H9 (cell line): Measurements from ENCODE around the gene SBF1. TPM values are rescaled to one million over a fixed set of nuclear protein-coding genes. Genes with fewer than 3 reads are reported as not detected.

Source experiments
- DNase-seq: peaks from one replicate; pipeline ENCODE4 v3.0.0-alpha.2; 2017
- H2AFZ ChIP-seq: one replicate; pipeline ENCODE4 v1.6.1; 2013; ENCODE audit warnings: mild to moderate bottlenecking, low read length, control low read depth, moderate library complexity
- H2AK5ac ChIP-seq: 2 replicates; pipeline ENCODE4 v1.6.1; 2013; ENCODE audit warnings: low read length, control low read depth, mixed read lengths; ENCODE audit not compliant: insufficient read length
- H2BK120ac ChIP-seq: one replicate; pipeline ENCODE4 v1.6.1; 2013; ENCODE audit warnings: low read depth, mild to moderate bottlenecking, low read length, control low read depth, inconsistent platforms; ENCODE audit not compliant: poor library complexity, severe bottlenecking
- H2BK12ac ChIP-seq: 2 replicates; pipeline ENCODE4 v1.6.1; 2013; ENCODE audit warnings: low read length, control low read depth, mixed read lengths, low read depth; ENCODE audit not compliant: insufficient read length
- H2BK15ac ChIP-seq: 2 replicates; pipeline ENCODE4 v1.6.1; 2013; ENCODE audit warnings: low read depth, low read length, control low read depth
- H2BK20ac ChIP-seq: one replicate; pipeline ENCODE4 v1.6.1; 2013; ENCODE audit warnings: low read depth, mild to moderate bottlenecking, low read length, control low read depth, inconsistent platforms; ENCODE audit not compliant: poor library complexity, severe bottlenecking
- H2BK5ac ChIP-seq: 2 replicates; pipeline ENCODE4 v1.6.1; 2013; ENCODE audit warnings: low read length, control low read depth, mixed read lengths; ENCODE audit not compliant: insufficient read length
- H3K14ac ChIP-seq: 2 replicates; pipeline ENCODE4 v1.6.1; 2013; ENCODE audit warnings: low read length, control low read depth; ENCODE audit not compliant: insufficient read depth
- H3K18ac ChIP-seq: 2 replicates; pipeline ENCODE4 v1.6.1; 2013; ENCODE audit warnings: low read depth, mild to moderate bottlenecking, mixed read lengths, low read length, control low read depth; ENCODE audit not compliant: insufficient read length
- H3K23ac ChIP-seq: 2 replicates; pipeline ENCODE4 v1.6.1; 2013; ENCODE audit warnings: low read length, control low read depth, mixed read lengths, low read depth; ENCODE audit not compliant: insufficient read length
- H3K23me2 ChIP-seq: 2 replicates; pipeline ENCODE4 v1.6.1; 2013; ENCODE audit warnings: low read depth, mild to moderate bottlenecking, mixed read lengths, low read length, control low read depth; ENCODE audit not compliant: insufficient read length, poor library complexity, severe bottlenecking
- H3K27ac ChIP-seq: 2 replicates; pipeline ENCODE4 v1.5.1; 2013; ENCODE audit warnings: low read length, control low read depth, mixed read lengths, low read depth; ENCODE audit not compliant: insufficient read length
- H3K27me3 ChIP-seq: 2 replicates; pipeline ENCODE4 v1.6.1; 2013; ENCODE audit warnings: low read length, control low read depth, inconsistent platforms; ENCODE audit not compliant: insufficient read depth
- H3K4ac ChIP-seq: 2 replicates; pipeline ENCODE4 v1.6.1; 2013; ENCODE audit warnings: low read depth, mild to moderate bottlenecking, control low read depth, inconsistent platforms, low read length, moderate library complexity
- H3K4me1 ChIP-seq: 2 replicates; pipeline ENCODE4 v1.6.1; 2013; ENCODE audit warnings: low read length, control low read depth, inconsistent platforms; ENCODE audit not compliant: insufficient read depth
- H3K4me2 ChIP-seq: 2 replicates; pipeline ENCODE4 v1.6.1; 2013; ENCODE audit warnings: low read length, control low read depth, mixed read lengths; ENCODE audit not compliant: insufficient read length, insufficient read depth
- H3K56ac ChIP-seq: 2 replicates; pipeline ENCODE4 v1.6.1; 2013; ENCODE audit warnings: low read depth, mild to moderate bottlenecking, mixed read lengths, low read length, control low read depth; ENCODE audit not compliant: insufficient read length
- H3K79me1 ChIP-seq: 2 replicates; pipeline ENCODE4 v1.6.1; 2013; ENCODE audit warnings: low read depth, mild to moderate bottlenecking, moderate library complexity, low read length, control low read depth, inconsistent platforms; ENCODE audit not compliant: insufficient read depth, poor library complexity, severe bottlenecking
- H3K79me2 ChIP-seq: 2 replicates; pipeline ENCODE4 v1.6.1; 2013; ENCODE audit warnings: low read length, control low read depth, inconsistent platforms; ENCODE audit not compliant: insufficient read depth
- H3K9ac ChIP-seq: 2 replicates; pipeline ENCODE4 v1.6.1; 2013; ENCODE audit warnings: low read length, control low read depth, mixed read lengths; ENCODE audit not compliant: insufficient read length; ENCODE audit errors: extremely low read depth
- H3K9me3 ChIP-seq: one replicate; pipeline ENCODE4 v1.6.1; 2013; ENCODE audit warnings: low read depth, low read length, inconsistent platforms; ENCODE audit not compliant: control insufficient read depth
- H3T11ph ChIP-seq: one replicate; pipeline ENCODE4 v1.6.1; 2013; ENCODE audit warnings: mild to moderate bottlenecking, low read length, control low read depth, inconsistent platforms
- H4K20me1 ChIP-seq: one replicate; pipeline ENCODE4 v1.6.1; 2013; ENCODE audit not compliant: control insufficient read depth, insufficient read length, insufficient read depth
- H4K5ac ChIP-seq: 2 replicates; pipeline ENCODE4 v1.6.1; 2013; ENCODE audit warnings: low read depth, mild to moderate bottlenecking, mixed read lengths, low read length, control low read depth; ENCODE audit not compliant: insufficient read length
- H4K8ac ChIP-seq: replicated peaks from 2 replicates; pipeline ENCODE4 v1.6.1; 2013; ENCODE audit warnings: low read length, control low read depth, mixed read lengths, low read depth; ENCODE audit not compliant: insufficient read length
- H4K91ac ChIP-seq: 2 replicates; pipeline ENCODE4 v1.6.1; 2013; ENCODE audit warnings: low read depth, mild to moderate bottlenecking, moderate library complexity, mixed read lengths, low read length, control low read depth; ENCODE audit not compliant: insufficient read length
- H3K27ac Mint-ChIP-seq, 3 experiments: 2 replicates in 2 of 3; 3 replicates in 1 of 3; pipeline ENCODE4 v1.8.0; 2020 to 2021; ENCODE audit warnings: mixed read lengths in 3 of 3, mild to moderate bottlenecking in 1 of 3, moderate library complexity in 1 of 3
- H3K27me3 Mint-ChIP-seq: 2 replicates; pipeline ENCODE4 v1.8.0; 2021; ENCODE audit warnings: low read depth, mild to moderate bottlenecking, moderate library complexity, mixed read lengths
- H3K36me3 Mint-ChIP-seq, 3 experiments: 2 replicates in 2 of 3; 3 replicates in 1 of 3; pipeline ENCODE4 v1.8.0; 2020 to 2021; ENCODE audit warnings: low read depth in 3 of 3, mixed read lengths in 3 of 3; ENCODE audit not compliant: insufficient read depth in 1 of 3
- H3K4me1 Mint-ChIP-seq, 2 experiments: 2 replicates each; pipeline ENCODE4 v1.8.0; 2020; ENCODE audit warnings: mixed read lengths in 2 of 2
- H3K4me3 Mint-ChIP-seq, 2 experiments: 2 replicates in 1 of 2; 3 replicates in 1 of 2; pipeline ENCODE4 v1.8.0; 2020 to 2021; ENCODE audit warnings: mild to moderate bottlenecking in 2 of 2, mixed read lengths in 2 of 2, moderate library complexity in 1 of 2
- H3K9me3 Mint-ChIP-seq, 2 experiments: 2 replicates in 1 of 2; 3 replicates in 1 of 2; pipeline ENCODE4 v1.8.0; 2020; ENCODE audit warnings: mild to moderate bottlenecking in 2 of 2, mixed read lengths in 2 of 2, moderate library complexity in 1 of 2
- WGBS: extraction: QIAGEN DNeasy Blood & Tissue Kit; methylation state at CpG from one replicate; pipeline ENCODE4 v1.1.7; 2013; ENCODE audit warnings: missing lambda C conversion rate, low lambda C conversion rate, mixed read lengths; ENCODE audit not compliant: insufficient read length; ENCODE audit errors: extremely low coverage; 5-methylcytosine and 5-hydroxymethylcytosine counted together
- total RNA-seq: library from RNA; stranded (reverse); gene quantifications from 2 replicates; pipeline ENCODE4 v1.2.1, GENCODE V29; 2021
- TF ChIP-seq, protein P1 (sequence below): fragments of 200-600 bp; sonication (generic); conservative IDR thresholded peaks from 3 replicates; pipeline ENCODE4 v1.8.0; 2021; ENCODE audit warnings: antibody characterized with exemption, mild to moderate bottlenecking

The SBF1 gene
- total RNA-seq, 1 experiment from 2014 or later = 69.8 TPM

DNA sequence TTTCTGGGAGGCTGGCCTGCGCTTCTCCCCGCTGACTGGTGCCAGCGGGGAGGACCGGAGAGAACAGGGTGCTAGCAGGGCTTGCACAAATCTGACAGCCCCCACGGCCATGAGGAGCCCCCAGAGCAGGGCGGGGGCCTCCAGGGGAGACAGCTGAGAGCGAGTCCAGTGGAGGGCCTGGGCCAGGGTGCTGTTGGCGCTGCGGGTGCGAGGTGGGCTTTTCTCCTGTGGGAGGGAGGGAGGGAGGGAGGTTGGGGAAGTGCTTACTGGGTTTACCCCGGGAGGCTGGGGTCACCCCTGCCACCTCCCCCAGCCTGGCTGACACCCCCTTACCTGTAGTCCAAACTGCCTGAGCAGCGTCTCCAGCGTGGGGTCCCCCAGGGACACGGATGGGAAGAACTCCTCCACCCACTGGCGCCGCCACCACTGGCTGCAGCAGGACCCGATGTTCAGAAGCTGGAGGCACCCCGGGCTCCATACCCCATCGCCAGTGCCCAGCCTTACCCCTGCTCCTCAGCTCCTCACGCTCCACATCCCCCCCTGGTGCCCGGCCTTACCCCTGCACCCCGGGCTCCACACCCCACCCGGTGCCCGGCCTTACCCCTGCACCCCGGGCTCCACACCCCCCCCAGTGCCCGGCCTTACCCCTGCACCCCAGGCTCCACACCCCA is 28.8 kb upstream of the SBF1 start:
- Histone ChIP-seq H3K14ac (no peak overlapping the region), H3K18ac (no peak overlapping the region), H2BK15ac (no peak overlapping the region), H3T11ph (no peak overlapping the region), H3K79me2 (peaks cover under 1% of the 10 kb centered on the region; the same call in 1 of the 2 replicates), H2AFZ (no peak overlapping the region), H3K23me2 (peaks cover 10% of the 10 kb centered on the region), H3K27ac (no peak overlapping the region), H3K4me1 (no peaks in the 10 kb centered on the region), H3K56ac (no peak overlapping the region), H2BK5ac (no peak overlapping the region), H2BK120ac (no peak overlapping the region), H3K27me3 (no peaks in the 10 kb centered on the region), H4K91ac (no peak overlapping the region), H3K9ac (no peak overlapping the region), H4K5ac (no peak overlapping the region), H2BK20ac (no peak overlapping the region), H3K4ac (no peak overlapping the region), H3K4me2 (no peak overlapping the region), H3K79me1 (peaks cover under 1% of the 10 kb centered on the region), H2BK12ac (no peak overlapping the region), H3K9me3 (no peaks in the 10 kb centered on the region), H4K8ac (no peak overlapping the region), H2AK5ac (no peak overlapping the region), H3K23ac (no peak overlapping the region), H4K20me1 (no peaks in the 10 kb centered on the region)
- DNase-seq = peak; percentile 34
- WGBS = no CpG with 5 or more reads among the region's 26 CpGs
- no peaks in the 10 kb centered on the region for H3K27me3 Mint-ChIP-seq
- H3K9me3 Mint-ChIP-seq = no peaks in the 10 kb centered on the region
- H3K36me3 Mint-ChIP-seq = peaks cover 0 to 3% (median 0%) of the 10 kb centered on the region in 3 experiments; a peak in 2 of 7 replicates
- no peak overlapping the region for H3K27ac Mint-ChIP-seq
- TF ChIP-seq, protein P1, sequence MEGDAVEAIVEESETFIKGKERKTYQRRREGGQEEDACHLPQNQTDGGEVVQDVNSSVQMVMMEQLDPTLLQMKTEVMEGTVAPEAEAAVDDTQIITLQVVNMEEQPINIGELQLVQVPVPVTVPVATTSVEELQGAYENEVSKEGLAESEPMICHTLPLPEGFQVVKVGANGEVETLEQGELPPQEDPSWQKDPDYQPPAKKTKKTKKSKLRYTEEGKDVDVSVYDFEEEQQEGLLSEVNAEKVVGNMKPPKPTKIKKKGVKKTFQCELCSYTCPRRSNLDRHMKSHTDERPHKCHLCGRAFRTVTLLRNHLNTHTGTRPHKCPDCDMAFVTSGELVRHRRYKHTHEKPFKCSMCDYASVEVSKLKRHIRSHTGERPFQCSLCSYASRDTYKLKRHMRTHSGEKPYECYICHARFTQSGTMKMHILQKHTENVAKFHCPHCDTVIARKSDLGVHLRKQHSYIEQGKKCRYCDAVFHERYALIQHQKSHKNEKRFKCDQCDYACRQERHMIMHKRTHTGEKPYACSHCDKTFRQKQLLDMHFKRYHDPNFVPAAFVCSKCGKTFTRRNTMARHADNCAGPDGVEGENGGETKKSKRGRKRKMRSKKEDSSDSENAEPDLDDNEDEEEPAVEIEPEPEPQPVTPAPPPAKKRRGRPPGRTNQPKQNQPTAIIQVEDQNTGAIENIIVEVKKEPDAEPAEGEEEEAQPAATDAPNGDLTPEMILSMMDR = 0 out of 3 replicates have a peak, but pooled peaks have one; percentile 18
- peaks cover 2 to 5% of the 10 kb centered on the region in 2 experiments for H3K4me1 Mint-ChIP-seq
- no peak overlapping the region for H3K4me3 Mint-ChIP-seq
